Calu3 (cell line): ENCODE data around the gene CDH5. TPM values are rescaled to one million over a fixed set of nuclear protein-coding genes. Genes with fewer than 3 reads are reported as not detected.

Source experiments
- BruUV-seq: library from RNA; stranded (reverse); fragments of 400-500 nt; replicated peaks from 2 replicates; lab custom pipeline; 2021; lab: Mats Ljungman, UMichigan
- CTCF ChIA-PET: fragments of 300-600 bp; sonication (Branson Sonifier 250); formaldehyde crosslinking; loops from one replicate; lab custom pipeline; 2022; ENCODE audit warnings: antibody characterized with exemption; lab: Charles Lee
- DNase-seq: peaks from one replicate; pipeline ENCODE4 v3.0.0; 2022
- H3K27ac Mint-ChIP-seq: one replicate; pipeline ENCODE4 v1.8.0; 2022; ENCODE audit warnings: mixed read lengths; ENCODE audit not compliant: unreplicated experiment
- H3K27me3 Mint-ChIP-seq: one replicate; pipeline ENCODE4 v1.8.0; 2022; ENCODE audit warnings: mixed read lengths; ENCODE audit not compliant: unreplicated experiment
- H3K36me3 Mint-ChIP-seq: one replicate; pipeline ENCODE4 v1.8.0; 2022; ENCODE audit warnings: mild to moderate bottlenecking, moderate library complexity, mixed read lengths; ENCODE audit not compliant: insufficient read depth, unreplicated experiment
- H3K4me1 Mint-ChIP-seq: one replicate; pipeline ENCODE4 v1.8.0; 2022; ENCODE audit warnings: mild to moderate bottlenecking, low read depth, mixed read lengths; ENCODE audit not compliant: unreplicated experiment
- H3K4me3 Mint-ChIP-seq: one replicate; pipeline ENCODE4 v1.8.0; 2022; ENCODE audit warnings: mild to moderate bottlenecking, low read depth, moderate library complexity, mixed read lengths; ENCODE audit not compliant: unreplicated experiment
- H3K9me3 Mint-ChIP-seq: one replicate; pipeline ENCODE4 v1.8.0; 2022; ENCODE audit warnings: low read depth, mixed read lengths; ENCODE audit not compliant: unreplicated experiment
- CTCF ChIP-seq: fragments of 200-600 bp; IDR thresholded peaks from one replicate; pipeline ENCODE4 v1.8.0; 2022; ENCODE audit warnings: antibody characterized with exemption; ENCODE audit not compliant: unreplicated experiment
- intact Hi-C: fragments of 100-400 bp; cut with micrococcal nuclease; formaldehyde crosslinking; loops from one replicate; pipeline ENCODE4 v1.10.0; 2022; ENCODE audit not compliant: unreplicated experiment
- total RNA-seq: library from RNA; stranded (reverse); gene quantifications from 2 replicates; pipeline ENCODE4 v1.2.3, GENCODE V29; 2022

The CDH5 gene
- total RNA-seq, 1 experiment from 2014 or later, result not detected

DNA sequence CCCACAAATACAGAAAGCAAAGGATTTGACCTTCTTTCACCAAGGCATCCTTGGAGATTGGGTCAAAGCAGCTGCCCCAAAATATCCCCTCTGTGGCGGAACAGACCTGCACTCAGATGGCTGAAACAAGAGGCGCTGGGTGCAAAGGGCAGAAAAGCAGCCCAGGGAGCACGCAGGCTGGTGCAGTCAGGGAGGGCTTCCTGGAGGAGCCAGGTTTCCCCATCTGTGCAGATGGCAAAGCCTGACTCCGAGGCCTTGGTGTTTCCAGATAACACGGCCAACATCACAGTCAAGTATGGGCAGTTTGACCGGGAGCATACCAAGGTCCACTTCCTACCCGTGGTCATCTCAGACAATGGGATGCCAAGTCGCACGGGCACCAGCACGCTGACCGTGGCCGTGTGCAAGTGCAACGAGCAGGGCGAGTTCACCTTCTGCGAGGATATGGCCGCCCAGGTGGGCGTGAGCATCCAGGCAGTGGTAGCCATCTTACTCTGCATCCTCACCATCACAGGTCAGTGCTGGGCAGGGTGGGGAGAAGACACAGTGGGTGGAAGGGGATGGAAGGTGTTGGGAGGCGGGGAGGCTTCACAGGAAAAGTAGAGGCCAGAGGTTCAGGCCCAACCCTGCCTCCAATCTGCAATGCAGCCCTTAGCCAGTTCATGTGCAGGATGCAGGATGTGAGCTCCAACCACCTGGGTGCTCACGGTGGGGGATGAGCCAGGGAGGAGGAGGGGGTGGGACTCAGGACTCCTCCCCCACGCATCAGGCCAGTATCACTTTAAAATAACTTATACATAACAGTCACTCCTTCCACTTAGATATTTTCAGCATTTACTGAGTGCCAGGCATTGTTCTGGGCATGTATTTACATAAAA is 34.3 kb downstream of the CDH5 start:
- intact Hi-C loops, result no loop called here
- DNase-seq, result no peak
- Mint-ChIP-seq H3K27me3 (peaks cover 44% of the 10 kb centered on the region), H3K9me3 (peaks cover 5% of the 10 kb centered on the region), H3K36me3 (peaks cover 5% of the 10 kb centered on the region), H3K4me3 (no peak overlapping the region), H3K27ac (no peak overlapping the region), H3K4me1 (no peaks in the 10 kb centered on the region)
- no TSS peak for BruUV-seq
- CTCF ChIA-PET, result no interaction called here
- TF ChIP-seq CTCF, result no peak

DNA sequence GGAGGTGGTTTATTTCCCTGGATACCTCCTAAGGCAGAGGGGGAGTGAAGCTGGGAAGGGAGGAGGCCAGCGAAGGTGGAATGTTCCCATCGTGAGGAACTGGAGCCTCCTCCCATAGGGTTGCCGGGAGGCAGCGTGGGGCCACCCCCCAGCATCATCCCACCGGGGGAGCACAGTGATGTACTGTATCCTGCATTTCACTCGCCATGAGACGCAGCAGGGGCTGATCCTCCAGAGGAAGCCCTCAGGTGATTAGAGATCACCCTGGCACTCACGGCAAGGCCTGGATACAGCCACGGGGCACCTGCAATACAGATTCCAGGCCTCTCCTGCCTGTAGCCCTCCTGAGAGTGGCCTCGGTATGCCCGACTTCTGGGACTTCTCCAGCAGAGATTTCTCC is 35.1 kb downstream of the CDH5 start:
- CTCF ChIA-PET, result no interaction called here

GRCh38 chr16:66402166-66402565 is 35.7 kb downstream of the CDH5 start:
- no peak overlapping the region for H3K4me3 Mint-ChIP-seq
- no peak overlapping the region for H3K27ac Mint-ChIP-seq
- peaks cover 5% of the 10 kb centered on the region for H3K4me1 Mint-ChIP-seq
- H3K27me3 Mint-ChIP-seq, result peaks cover 43% of the 10 kb centered on the region
- no peak for DNase-seq
- H3K36me3 Mint-ChIP-seq, result peaks cover 16% of the 10 kb centered on the region
- TF ChIP-seq CTCF, result no peak
- intact Hi-C loops, result no loop called here
- CTCF ChIA-PET, result no interaction called here
- BruUV-seq, result no TSS peak
- H3K9me3 Mint-ChIP-seq, result peaks cover 5% of the 10 kb centered on the region

More for the DNA sequence above, 35.1 kb downstream of the CDH5 start:
- Mint-ChIP-seq H3K27me3 (peaks cover 43% of the 10 kb centered on the region), H3K27ac (no peak overlapping the region), H3K36me3 (peaks cover 10% of the 10 kb centered on the region), H3K4me3 (no peak overlapping the region), H3K9me3 (peaks cover 5% of the 10 kb centered on the region), H3K4me1 (no peaks in the 10 kb centered on the region)
- no peak for DNase-seq
- intact Hi-C loops, result no loop called here
- TF ChIP-seq CTCF, result no peak
- BruUV-seq, result no TSS peak

GRCh38 chr16:66402591-66403230 is 36.2 kb downstream of the CDH5 start:
- H3K27ac Mint-ChIP-seq, result no peak overlapping the region
- BruUV-seq, result no TSS peak
- H3K36me3 Mint-ChIP-seq, result peaks cover 16% of the 10 kb centered on the region
- H3K4me1 Mint-ChIP-seq, result peaks cover 7% of the 10 kb centered on the region
- intact Hi-C loops, result no loop called here
- TF ChIP-seq CTCF, result no peak
- no peak for DNase-seq
- H3K4me3 Mint-ChIP-seq, result no peak overlapping the region
- peaks cover 43% of the 10 kb centered on the region for H3K27me3 Mint-ChIP-seq
- peaks cover 5% of the 10 kb centered on the region for H3K9me3 Mint-ChIP-seq
- CTCF ChIA-PET, result no interaction called here
